ENCODE results near the gene TSSK6. TPM values are rescaled to one million over a fixed set of nuclear protein-coding genes. Genes with fewer than 3 reads are reported as not detected.

Gene TSSK6
- total RNA-seq, 4 donors from 2014 or later = 0.57 to 1.7 (median 0.89) TPM

GRCh38 chr19:19544954-19545591 lies 29.7 kb upstream of the TSSK6 start:
- intact Hi-C loops (cut with DNase I) = loop anchor here (10.0 kb wide), 1 partner anchor 730 kb away; no protein-coding TSS in a partner anchor
- Histone ChIP-seq H3K9me3 (peaks cover 0 to 4% (median 0%) of the 10 kb centered on the region in 3 donors), H3K27me3 (peaks cover 0 to 100% (median 17%) of the 10 kb centered on the region in 4 donors), H3K4me1 (peaks cover 14 to 24% (median 16%) of the 10 kb centered on the region in 3 donors), H3K27ac (no peak overlapping the region), H3K36me3 (no peaks in the 10 kb centered on the region), H3K4me3 (no peak overlapping the region)
- TF ChIP-seq CTCF (IDR thresholded peaks at IDR 0.05) (no peak), POLR2A (IDR thresholded peaks at IDR 0.05) (no peak)
- DNase-seq = no peak
- 84 to 100% methylated on average over 5 to 15 of the region's 53 CpGs for WGBS, 2 donors

- TF ChIP-seq CTCF (IDR thresholded peaks at IDR 0.05) (no peak), POLR2A (IDR thresholded peaks at IDR 0.05) (no peak)
- Histone ChIP-seq H3K4me1 (peaks cover 14 to 27% (median 18%) of the 10 kb centered on the region in 3 donors), H3K4me3 (no peak overlapping the region), H3K36me3 (no peaks in the 10 kb centered on the region), H3K27ac (no peak overlapping the region), H3K27me3 (peaks cover 0 to 100% (median 21%) of the 10 kb centered on the region in 4 donors), H3K9me3 (peaks cover 0 to 4% (median 0%) of the 10 kb centered on the region in 3 donors)
- intact Hi-C loops (cut with DNase I) = loop anchor here (10.0 kb wide), 1 partner anchor 730 kb away; no protein-coding TSS in a partner anchor
- no peak for DNase-seq
- 91 to 95% methylated on average over 18 to 20 of the region's 75 CpGs for WGBS, 2 donors
Measured at GRCh38 chr19:19544257-19544953, 29.1 kb upstream of the TSSK6 start.

GRCh38 chr19:19543640-19544039 lies 28.3 kb upstream of the TSSK6 start:
- Histone ChIP-seq H3K4me3 (no peak overlapping the region), H3K4me1 (peaks cover 14 to 32% (median 20%) of the 10 kb centered on the region in 3 donors), H3K9me3 (peaks cover 0 to 4% (median 0%) of the 10 kb centered on the region in 3 donors), H3K36me3 (no peaks in the 10 kb centered on the region), H3K27ac (no peak overlapping the region), H3K27me3 (peaks cover 0 to 100% (median 25%) of the 10 kb centered on the region in 4 donors)
- TF ChIP-seq POLR2A (IDR thresholded peaks at IDR 0.05) (no peak), CTCF (IDR thresholded peaks at IDR 0.05) (no peak)
- no peak for DNase-seq
- intact Hi-C loops (cut with DNase I) = loop anchor here (10.0 kb wide), 1 partner anchor 731 kb away; no protein-coding TSS in a partner anchor
- 60% methylated on average over 3 of the region's 19 CpGs; no CpG with 5 or more reads in 1 of the 2 donors for WGBS, 2 donors

- peaks cover 0 to 100% (median 28%) of the 10 kb centered on the region in 4 donors for H3K27me3 ChIP-seq
Measured at GRCh38 chr19:19543101-19543500, 27.8 kb upstream of the TSSK6 start.

More at GRCh38 chr19:19543101-19543500, 27.8 kb upstream of the TSSK6 start:
- H3K4me1 ChIP-seq = peaks cover 20 to 37% (median 25%) of the 10 kb centered on the region in 3 donors
- no peaks in the 10 kb centered on the region for H3K36me3 ChIP-seq
- DNase-seq = no peak
- no peak overlapping the region for H3K27ac ChIP-seq
- WGBS, 2 donors = 82 to 83% methylated on average over 3 to 8 of the region's 13 CpGs
- H3K9me3 ChIP-seq = peaks cover 0 to 4% (median 0%) of the 10 kb centered on the region in 3 donors
- TF ChIP-seq CTCF (IDR thresholded peaks at IDR 0.05) (no peak), POLR2A (IDR thresholded peaks at IDR 0.05) (no peak)
- intact Hi-C loops (cut with DNase I) = loop anchor here (10.0 kb wide), 1 partner anchor 732 kb away; no protein-coding TSS in a partner anchor
- H3K4me3 ChIP-seq = no peak overlapping the region
